Astrocyte (in vitro differentiated cells and primary cell): ENCODE data around the gene OSER1. TPM values are rescaled to one million over a fixed set of nuclear protein-coding genes. Genes with fewer than 3 reads are reported as not detected.

Source experiments
- DNase-seq: peaks from one replicate; pipeline ENCODE4 v3.0.0-alpha.2; 2010; ENCODE audit warnings: low read depth
- FAIRE-seq: peaks from 2 replicates; lab custom pipeline; 2011; peaks lifted over from hg19 to GRCh38; lab: Jason Lieb, UNC
- H2AFZ ChIP-seq: 2 replicates; pipeline ENCODE4 v1.6.0; 2012; ENCODE audit warnings: low read depth, low read length, inconsistent platforms
- H3K27ac ChIP-seq: 2 replicates; pipeline ENCODE4 v1.5.1; 2011; ENCODE audit warnings: low read depth, low read length, inconsistent platforms
- H3K27me3 ChIP-seq: 2 replicates; pipeline ENCODE4 v1.6.0; 2011; ENCODE audit warnings: low read length, inconsistent platforms; ENCODE audit not compliant: insufficient read depth
- H3K36me3 ChIP-seq: 2 replicates; pipeline ENCODE4 v1.5.1; 2011; ENCODE audit warnings: low read length, inconsistent platforms; ENCODE audit not compliant: insufficient read depth
- H3K4me1 ChIP-seq: 2 replicates; pipeline ENCODE4 v1.5.1; 2011; ENCODE audit warnings: low read length, inconsistent platforms; ENCODE audit not compliant: insufficient read depth
- H3K4me2 ChIP-seq: 2 replicates; pipeline ENCODE4 v1.6.0; 2012; ENCODE audit warnings: low read length, inconsistent platforms
- H3K4me3 ChIP-seq: 2 replicates; pipeline ENCODE4 v1.5.1; 2011; ENCODE audit warnings: low read depth, mild to moderate bottlenecking, low read length, inconsistent platforms; ENCODE audit not compliant: insufficient read depth
- H3K79me2 ChIP-seq: 2 replicates; pipeline ENCODE4 v1.6.0; 2012; ENCODE audit warnings: mild to moderate bottlenecking, low read length, inconsistent platforms; ENCODE audit not compliant: insufficient read depth
- H3K9ac ChIP-seq: 2 replicates; pipeline ENCODE4 v1.6.0; 2012; ENCODE audit warnings: mild to moderate bottlenecking, low read length, inconsistent platforms
- H3K9me3 ChIP-seq: 2 replicates; pipeline ENCODE4 v1.5.1; 2012; ENCODE audit warnings: low read depth, mild to moderate bottlenecking, low read length, inconsistent platforms; ENCODE audit not compliant: insufficient read depth
- H4K20me1 ChIP-seq: 2 replicates; pipeline ENCODE4 v1.6.0; 2012; ENCODE audit warnings: low read length, inconsistent platforms; ENCODE audit not compliant: insufficient read depth
- H3K27ac Mint-ChIP-seq: one replicate; pipeline ENCODE4 v1.8.0; 2021; ENCODE audit warnings: mild to moderate bottlenecking, mixed read lengths; ENCODE audit not compliant: unreplicated experiment
- H3K27me3 Mint-ChIP-seq: one replicate; pipeline ENCODE4 v1.8.0; 2021; ENCODE audit warnings: low read depth, mixed read lengths; ENCODE audit not compliant: unreplicated experiment
- H3K36me3 Mint-ChIP-seq: one replicate; pipeline ENCODE4 v1.8.0; 2021; ENCODE audit warnings: low read depth, mixed read lengths; ENCODE audit not compliant: unreplicated experiment
- H3K4me1 Mint-ChIP-seq: one replicate; pipeline ENCODE4 v1.8.0; 2021; ENCODE audit warnings: low read depth, mixed read lengths; ENCODE audit not compliant: unreplicated experiment
- H3K4me3 Mint-ChIP-seq: one replicate; pipeline ENCODE4 v1.8.0; 2021; ENCODE audit warnings: mild to moderate bottlenecking, moderate library complexity, mixed read lengths; ENCODE audit not compliant: unreplicated experiment
- H3K9me3 Mint-ChIP-seq: one replicate; pipeline ENCODE4 v1.8.0; 2021; ENCODE audit warnings: mild to moderate bottlenecking, mixed read lengths; ENCODE audit not compliant: unreplicated experiment
- CTCF ChIP-seq: IDR thresholded peaks from 2 replicates; pipeline ENCODE4 v1.5.1; 2011; ENCODE audit warnings: low read depth, mild to moderate bottlenecking, inconsistent platforms, low read length, moderate library complexity; ENCODE audit not compliant: insufficient read depth
- EZH2 ChIP-seq: IDR thresholded peaks from 2 replicates; pipeline ENCODE4 v1.6.1; 2012; ENCODE audit warnings: mild to moderate bottlenecking, low read length, inconsistent platforms; ENCODE audit not compliant: insufficient read depth
- total RNA-seq: library from RNA; stranded (reverse); gene quantifications from 2 replicates; pipeline ENCODE4 v1.2.1, GENCODE V29; 2021

The OSER1 gene
- total RNA-seq, 1 donor from 2014 or later = 30.9 TPM

GRCh38 chr20:44186674-44187053, 23.9 kb downstream of the OSER1 start:
- no peaks in the 10 kb centered on the region for H3K9me3 Mint-ChIP-seq
- Histone ChIP-seq H3K9me3 (no peaks in the 10 kb centered on the region), H3K27me3 (no peaks in the 10 kb centered on the region), H3K27ac (peak overlapping the region; percentile 10), H3K4me3 (peak overlapping the region; percentile 47), H3K36me3 (no peaks in the 10 kb centered on the region), H3K4me1 (peaks cover 18% of the 10 kb centered on the region), H3K4me2 (peak overlapping the region; percentile 96), H2AFZ (peak overlapping the region; percentile 74), H4K20me1 (no peaks in the 10 kb centered on the region), H3K9ac (peak overlapping the region; percentile 74), H3K79me2 (peaks cover 4% of the 10 kb centered on the region)
- DNase-seq (no peak), FAIRE-seq (no peak)
- TF ChIP-seq EZH2 = no peak
- no peak for TF ChIP-seq CTCF
- peak overlapping the region; percentile 80 for H3K4me3 Mint-ChIP-seq
- no peaks in the 10 kb centered on the region for H3K27me3 Mint-ChIP-seq
- peak overlapping the region; percentile 50 for H3K27ac Mint-ChIP-seq
- peaks cover 40% of the 10 kb centered on the region for H3K4me1 Mint-ChIP-seq
- H3K36me3 Mint-ChIP-seq = peaks cover 5% of the 10 kb centered on the region

GRCh38 chr20:44186201-44186600, 24.4 kb downstream of the OSER1 start:
- H3K4me1 ChIP-seq = peaks cover 18% of the 10 kb centered on the region
- peak overlapping the region; percentile 47 for H3K4me3 ChIP-seq
- Mint-ChIP-seq H3K27ac (no peak overlapping the region), H3K27me3 (no peaks in the 10 kb centered on the region), H3K9me3 (no peaks in the 10 kb centered on the region), H3K4me3 (peak overlapping the region; percentile 80), H3K4me1 (peaks cover 44% of the 10 kb centered on the region), H3K36me3 (peaks cover 5% of the 10 kb centered on the region)
- no peak overlapping the region for H2AFZ ChIP-seq
- H3K36me3 ChIP-seq = no peaks in the 10 kb centered on the region
- no peak overlapping the region for H3K27ac ChIP-seq
- no peaks in the 10 kb centered on the region for H3K27me3 ChIP-seq
- no peaks in the 10 kb centered on the region for H3K9me3 ChIP-seq
- peak overlapping the region; percentile 96 for H3K4me2 ChIP-seq
- no peak for TF ChIP-seq EZH2
- no peak for TF ChIP-seq CTCF
- H3K9ac ChIP-seq = no peak overlapping the region
- no peaks in the 10 kb centered on the region for H4K20me1 ChIP-seq
- no peak for DNase-seq
- peaks cover 4% of the 10 kb centered on the region for H3K79me2 ChIP-seq
- no peak for FAIRE-seq

GRCh38 chr20:44185574-44185973, 25.0 kb downstream of the OSER1 start:
- Histone ChIP-seq H3K27me3 (no peaks in the 10 kb centered on the region), H3K9ac (no peak overlapping the region), H3K9me3 (no peaks in the 10 kb centered on the region), H3K4me2 (no peak overlapping the region), H3K36me3 (no peaks in the 10 kb centered on the region), H3K4me3 (no peak overlapping the region), H4K20me1 (no peaks in the 10 kb centered on the region), H3K79me2 (peaks cover 4% of the 10 kb centered on the region), H3K4me1 (peaks cover 18% of the 10 kb centered on the region), H3K27ac (no peak overlapping the region), H2AFZ (no peak overlapping the region)
- TF ChIP-seq CTCF = no peak
- no peak for TF ChIP-seq EZH2
- Mint-ChIP-seq H3K9me3 (no peaks in the 10 kb centered on the region), H3K36me3 (peaks cover 5% of the 10 kb centered on the region), H3K4me3 (peak overlapping the region; percentile 80), H3K27ac (peak overlapping the region; percentile 27), H3K4me1 (peaks cover 51% of the 10 kb centered on the region), H3K27me3 (no peaks in the 10 kb centered on the region)
- FAIRE-seq (no peak), DNase-seq (no peak)
